Measurements from ENCODE around the gene AARS2.

Gene AARS2

GRCh38 chr6:44298864-44299263 lies 14.3 kb downstream of the AARS2 start:
- in situ Hi-C loops (cut with HindIII; ENCODE audit: low pct_ligation_motif_present, low sequenced_read_pairs), result no loop called here

GRCh38 chr6:44298055-44298803 lies 14.9 kb downstream of the AARS2 start:
- Histone ChIP-seq H3K27me3 (replicated peaks) (peaks cover 23% of the 10 kb centered on the region), H3K27ac (no peak overlapping the region), H3K36me3 (replicated peaks) (peaks cover 22% of the 10 kb centered on the region), H3K4me3 (ENCODE audit: low read depth, low read length) (no peak overlapping the region)
- TF ChIP-seq CTCF (IDR thresholded peaks at IDR 0.05; ENCODE audit: low read depth, low read length, missing control alignments), result peak; percentile 12
- in situ Hi-C loops (cut with HindIII; ENCODE audit: low pct_ligation_motif_present, low sequenced_read_pairs), result no loop called here
- no peak for DNase-seq

More at GRCh38 chr6:44298864-44299263, 14.3 kb downstream of the AARS2 start:
- H3K27ac ChIP-seq, result no peak overlapping the region
- H3K36me3 ChIP-seq (replicated peaks), result peaks cover 27% of the 10 kb centered on the region
- no peak overlapping the region for H3K4me3 ChIP-seq (ENCODE audit: low read depth, low read length)
- no peak for DNase-seq
- peaks cover 23% of the 10 kb centered on the region for H3K27me3 ChIP-seq (replicated peaks)
- no peak for TF ChIP-seq CTCF (IDR thresholded peaks at IDR 0.05; ENCODE audit: low read depth, low read length, missing control alignments)

- peaks cover 23% of the 10 kb centered on the region for H3K27me3 ChIP-seq (replicated peaks)
- H3K4me3 ChIP-seq (ENCODE audit: low read depth, low read length), result peak overlapping the region; percentile 33
- peaks cover 17% of the 10 kb centered on the region for H3K36me3 ChIP-seq (replicated peaks)
- TF ChIP-seq CTCF (IDR thresholded peaks at IDR 0.05; ENCODE audit: low read depth, low read length, missing control alignments), result no peak
- DNase-seq, result no peak
- in situ Hi-C loops (cut with HindIII; ENCODE audit: low pct_ligation_motif_present, low sequenced_read_pairs), result no loop called here
- no peak overlapping the region for H3K27ac ChIP-seq
Measured at GRCh38 chr6:44297063-44298038, 15.8 kb downstream of the AARS2 start.

GRCh38 chr6:44294832-44295791 lies 18.0 kb downstream of the AARS2 start:
- Histone ChIP-seq H3K4me3 (ENCODE audit: low read depth, low read length) (no peak overlapping the region), H3K36me3 (replicated peaks) (no peaks in the 10 kb centered on the region), H3K27me3 (replicated peaks) (peaks cover 25% of the 10 kb centered on the region), H3K27ac (no peak overlapping the region)
- DNase-seq, result no peak
- TF ChIP-seq CTCF (IDR thresholded peaks at IDR 0.05; ENCODE audit: low read depth, low read length, missing control alignments), result no peak
- in situ Hi-C loops (cut with HindIII; ENCODE audit: low pct_ligation_motif_present, low sequenced_read_pairs), result no loop called here

- no peak for DNase-seq
- H3K27ac ChIP-seq, result no peak overlapping the region
- no peak for TF ChIP-seq CTCF (IDR thresholded peaks at IDR 0.05; ENCODE audit: low read depth, low read length, missing control alignments)
- H3K36me3 ChIP-seq (replicated peaks), result no peaks in the 10 kb centered on the region
- in situ Hi-C loops (cut with HindIII; ENCODE audit: low pct_ligation_motif_present, low sequenced_read_pairs), result no loop called here
- H3K27me3 ChIP-seq (replicated peaks), result peaks cover 22% of the 10 kb centered on the region
- H3K4me3 ChIP-seq (ENCODE audit: low read depth, low read length), result no peak overlapping the region
Measured at GRCh38 chr6:44292661-44293365, 20.3 kb downstream of the AARS2 start.

All from brain microvascular endothelial cell (primary cell).